ENCODE results near the gene MAPK7.
"Not testable (repeated sequence)": the region's sequence is repeated elsewhere in the genome, so short reads cannot be mapped to it uniquely, and the experiment has no call there.

Gene MAPK7

GRCh38 chr17:19343671-19344151 lies 34.6 kb upstream of the MAPK7 start:
- DNase-seq, result no peak

GRCh38 chr17:19344311-19345066 lies 33.8 kb upstream of the MAPK7 start:
- no peak for DNase-seq

GRCh38 chr17:19345067-19345460 lies 33.2 kb upstream of the MAPK7 start:
- no peak for DNase-seq

DNA sequence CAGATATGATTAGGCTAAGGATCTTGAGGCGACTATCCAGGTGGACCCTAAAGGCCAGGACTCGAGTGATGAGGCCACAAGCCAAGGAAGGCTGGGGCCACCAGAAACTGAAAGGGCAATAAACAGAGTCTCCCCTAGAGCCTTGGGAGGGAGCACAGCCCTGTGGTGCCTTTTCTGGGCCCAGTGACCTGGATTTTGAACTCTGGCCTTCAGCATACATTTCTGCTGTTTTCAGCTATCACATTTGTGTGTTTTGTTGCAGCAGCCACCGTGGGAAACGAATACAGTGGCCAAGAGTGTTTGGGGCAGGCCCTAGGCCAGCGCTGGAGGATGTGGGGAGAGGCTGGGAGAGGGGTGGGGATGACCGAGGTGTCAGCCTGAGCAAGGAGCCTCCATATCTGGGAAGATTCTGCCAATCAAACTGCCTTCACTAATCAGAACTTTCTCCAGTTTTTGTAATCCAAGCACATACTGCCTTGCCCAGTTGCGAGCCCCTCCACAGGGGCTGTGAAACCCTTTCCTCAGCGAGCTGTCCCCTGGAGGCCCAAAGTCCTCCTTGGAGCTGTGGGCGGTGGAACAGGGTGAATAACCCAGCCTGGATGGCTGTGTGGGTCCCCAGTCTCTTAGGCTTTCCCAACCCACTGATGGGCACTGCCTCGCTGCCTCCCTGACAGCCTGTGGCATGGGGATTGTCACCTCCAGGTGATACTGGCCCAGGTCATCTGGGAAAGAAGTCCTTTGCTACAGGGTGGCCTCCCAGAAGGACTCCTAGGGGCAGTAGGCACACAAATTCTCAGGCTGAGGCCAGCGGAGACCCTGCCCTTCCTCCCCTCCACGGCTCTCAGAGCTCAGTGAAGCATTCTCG lies 32.6 kb upstream of the MAPK7 start:
- no peak for DNase-seq

DNA sequence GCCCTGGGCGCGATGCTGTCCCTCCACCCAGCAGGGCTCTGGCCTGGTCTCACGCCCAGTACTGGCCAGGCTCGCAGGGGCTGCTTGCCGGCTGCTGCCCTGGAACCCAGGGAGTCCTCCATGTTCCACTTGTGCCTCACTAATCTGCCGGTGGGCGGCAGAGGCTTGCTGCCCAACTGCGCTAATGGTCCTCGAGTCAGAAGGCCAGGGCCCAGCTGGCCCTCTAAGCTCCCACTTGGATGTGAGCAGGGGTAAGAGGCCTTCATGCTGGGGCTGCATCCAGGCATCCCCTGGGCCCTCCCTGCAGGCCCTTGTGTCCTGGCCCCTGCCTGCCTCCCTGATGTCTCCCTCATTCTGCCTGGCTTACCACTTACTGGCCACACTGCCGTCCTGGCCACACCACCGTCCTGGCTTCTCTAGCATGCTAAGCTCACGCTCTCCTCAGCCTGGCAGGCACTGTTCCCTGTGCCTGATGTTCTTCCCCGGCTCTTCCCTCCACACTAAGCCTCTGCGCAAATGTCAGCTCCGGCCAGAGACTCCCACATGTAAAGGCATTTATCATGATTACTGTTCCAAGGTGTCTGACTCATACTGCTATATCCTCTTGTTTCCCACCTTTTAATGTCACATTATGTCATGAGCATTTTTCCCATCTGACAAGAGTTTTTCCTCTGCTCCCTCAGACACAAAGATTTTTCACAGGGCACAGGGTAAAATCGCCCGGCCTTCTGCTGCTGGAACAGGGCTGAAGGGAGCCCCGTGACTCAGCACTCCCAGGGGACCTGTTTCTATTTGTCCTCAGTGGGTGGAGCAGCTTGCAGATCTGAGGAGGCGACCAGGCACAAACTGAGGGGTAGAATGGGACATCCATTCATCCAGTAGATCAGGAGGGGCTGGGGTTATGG lies 31.7 kb upstream of the MAPK7 start:
- DNase-seq, result no peak

DNA sequence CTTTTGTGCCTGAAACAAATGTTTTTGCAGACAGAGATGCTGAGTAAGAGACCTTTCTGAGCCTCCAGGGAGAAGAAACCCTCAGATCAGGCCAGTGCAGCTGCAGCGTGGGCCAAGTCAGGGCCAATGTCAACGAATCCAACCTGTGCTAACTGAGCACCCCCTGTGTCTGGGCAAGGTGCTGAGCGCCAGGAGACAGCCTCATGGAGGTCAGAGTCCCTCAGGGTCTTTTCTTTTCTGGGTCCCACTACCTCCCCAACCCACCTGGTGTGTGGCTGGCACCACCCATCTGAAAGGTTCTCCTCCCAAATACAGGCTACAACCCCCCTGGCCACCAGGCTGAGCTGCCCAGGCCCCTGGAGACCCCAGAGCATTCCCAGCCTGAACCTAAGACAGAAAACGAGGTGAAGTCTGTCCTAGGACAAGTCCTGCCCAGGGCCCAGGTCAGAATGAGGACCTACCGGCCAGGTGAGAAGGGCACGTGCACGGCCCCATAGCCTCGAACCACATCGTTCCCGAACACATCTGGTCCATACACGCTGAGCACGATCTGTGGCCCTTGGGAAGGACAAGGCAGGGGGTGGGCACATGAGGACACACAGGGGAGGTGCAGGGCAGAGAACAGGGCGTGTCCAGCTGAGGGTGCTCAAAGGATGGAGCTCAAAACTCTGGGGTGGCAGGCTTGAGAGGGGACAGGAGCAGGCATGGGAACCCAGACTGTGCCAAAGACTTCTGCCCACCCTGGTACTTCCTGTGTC lies 30.8 kb upstream of the MAPK7 start:
- no peak for DNase-seq

DNA sequence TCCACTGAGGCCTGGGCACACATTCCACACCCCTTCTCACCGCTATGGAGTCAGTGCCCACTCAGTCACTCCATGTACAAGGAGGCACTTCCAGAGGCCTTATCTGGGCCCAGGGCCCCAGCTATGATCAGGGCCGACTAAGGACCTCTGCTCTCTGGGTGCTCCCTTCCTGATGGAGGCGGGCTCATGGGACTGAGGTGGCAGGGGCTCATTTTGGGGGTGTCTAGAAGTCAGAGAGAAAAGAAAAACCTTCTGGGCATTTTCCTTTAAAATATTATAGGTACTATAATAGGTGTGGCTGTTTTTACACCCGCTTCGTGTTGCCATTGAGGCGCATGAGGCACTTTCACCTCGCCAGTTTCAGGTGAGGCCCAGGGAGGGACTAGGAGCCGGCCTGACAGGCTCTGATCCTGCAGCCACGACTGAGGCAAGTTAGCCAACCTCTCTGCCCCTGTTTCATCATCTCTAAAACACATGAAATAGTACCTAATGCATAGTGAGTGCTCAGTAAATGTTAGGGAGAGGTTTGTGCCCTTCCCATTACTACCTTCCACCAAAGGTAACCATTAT lies 30.1 kb upstream of the MAPK7 start:
- no peak for DNase-seq

DNA sequence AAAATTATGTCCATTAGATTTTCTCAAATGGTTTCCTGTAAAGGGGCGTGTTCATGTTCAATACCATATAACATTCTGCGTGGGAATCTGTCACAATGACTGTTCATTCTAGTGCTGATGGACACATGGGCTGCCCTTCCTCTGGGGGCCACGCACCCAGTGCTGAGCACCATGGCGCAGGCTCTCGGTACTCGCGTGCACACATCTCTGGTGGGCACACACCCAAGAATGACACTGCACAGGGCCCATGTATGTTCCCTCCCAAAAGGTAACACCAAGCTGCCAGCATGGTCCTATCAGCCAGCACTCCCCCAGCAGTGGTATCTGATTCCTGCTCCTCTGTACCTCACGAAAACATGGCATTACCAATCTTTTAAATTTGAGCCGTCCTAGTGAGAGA lies 29.5 kb upstream of the MAPK7 start:
- no peak for DNase-seq

- DNase-seq, result not testable (repeated sequence)
Measured at GRCh38 chr17:19353401-19353800, 24.9 kb upstream of the MAPK7 start.

GRCh38 chr17:19354748-19355147 lies 23.6 kb upstream of the MAPK7 start:
- DNase-seq, result no peak

- no peak for DNase-seq
Measured at GRCh38 chr17:19357351-19357750, 20.9 kb upstream of the MAPK7 start.

- no peak for DNase-seq
Measured at GRCh38 chr17:19357761-19358160, 20.5 kb upstream of the MAPK7 start.

DNA sequence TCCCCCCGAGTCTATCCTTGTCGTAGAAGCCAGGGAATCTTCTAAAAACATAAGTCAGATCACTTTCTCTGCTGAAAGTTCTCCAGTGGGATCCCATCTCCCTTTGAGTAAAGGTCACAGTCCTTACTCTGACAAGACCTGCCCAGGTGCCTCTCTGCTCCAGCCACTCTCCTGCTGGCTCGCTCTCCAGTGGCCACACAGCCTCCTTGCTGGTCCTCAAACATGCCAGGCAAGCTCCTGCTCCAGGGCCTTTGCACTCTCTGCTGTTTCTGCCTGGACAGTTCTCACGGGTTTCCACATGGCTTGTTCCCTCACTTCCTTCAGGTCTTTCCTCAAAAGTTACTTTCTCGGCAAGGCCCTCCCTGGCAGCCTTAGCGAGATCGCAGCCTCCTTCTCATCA lies 19.1 kb upstream of the MAPK7 start:
- no peak for DNase-seq

DNA sequence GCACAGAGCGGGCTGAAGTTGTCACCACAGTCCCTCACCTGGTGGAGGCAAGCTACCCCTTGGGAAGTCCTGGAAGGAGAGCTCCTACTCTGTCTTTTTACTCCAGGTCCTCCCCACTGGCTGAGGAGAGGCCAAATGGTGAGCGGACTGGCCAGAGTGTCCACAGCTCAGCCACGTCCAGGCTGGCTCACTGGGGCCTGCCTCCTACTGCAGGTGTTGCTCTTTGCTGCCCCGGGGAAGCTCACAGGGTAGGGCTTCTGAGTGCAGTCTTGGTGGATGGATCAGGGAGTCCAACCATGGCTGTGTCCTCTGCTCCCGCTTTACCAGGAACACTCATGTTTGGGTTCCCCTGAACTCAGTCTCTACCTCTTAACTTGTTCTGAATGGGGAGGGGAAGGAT lies 18.4 kb upstream of the MAPK7 start:
- DNase-seq, result no peak

GRCh38 chr17:19360772-19361171 lies 17.5 kb upstream of the MAPK7 start:
- DNase-seq, result no peak

- no peak for DNase-seq
Measured at GRCh38 chr17:19361326-19361725, 17.0 kb upstream of the MAPK7 start.

DNA sequence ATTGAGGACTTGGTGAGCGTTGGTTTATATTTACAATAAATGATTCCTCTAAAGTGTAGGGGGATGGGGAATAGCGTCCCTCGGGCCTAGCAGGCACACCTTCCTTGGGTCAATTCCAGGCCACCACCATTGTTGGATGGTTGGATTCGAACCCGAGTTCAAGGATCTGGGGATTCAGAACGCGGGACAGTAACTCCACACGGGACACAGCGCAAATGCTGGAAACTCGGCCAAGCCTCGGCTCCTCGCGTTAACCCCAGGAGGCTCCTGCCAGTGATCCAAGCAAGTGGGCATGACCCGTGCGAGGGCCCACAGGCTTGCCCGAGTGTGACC lies 16.4 kb upstream of the MAPK7 start:
- no peak for DNase-seq

DNA sequence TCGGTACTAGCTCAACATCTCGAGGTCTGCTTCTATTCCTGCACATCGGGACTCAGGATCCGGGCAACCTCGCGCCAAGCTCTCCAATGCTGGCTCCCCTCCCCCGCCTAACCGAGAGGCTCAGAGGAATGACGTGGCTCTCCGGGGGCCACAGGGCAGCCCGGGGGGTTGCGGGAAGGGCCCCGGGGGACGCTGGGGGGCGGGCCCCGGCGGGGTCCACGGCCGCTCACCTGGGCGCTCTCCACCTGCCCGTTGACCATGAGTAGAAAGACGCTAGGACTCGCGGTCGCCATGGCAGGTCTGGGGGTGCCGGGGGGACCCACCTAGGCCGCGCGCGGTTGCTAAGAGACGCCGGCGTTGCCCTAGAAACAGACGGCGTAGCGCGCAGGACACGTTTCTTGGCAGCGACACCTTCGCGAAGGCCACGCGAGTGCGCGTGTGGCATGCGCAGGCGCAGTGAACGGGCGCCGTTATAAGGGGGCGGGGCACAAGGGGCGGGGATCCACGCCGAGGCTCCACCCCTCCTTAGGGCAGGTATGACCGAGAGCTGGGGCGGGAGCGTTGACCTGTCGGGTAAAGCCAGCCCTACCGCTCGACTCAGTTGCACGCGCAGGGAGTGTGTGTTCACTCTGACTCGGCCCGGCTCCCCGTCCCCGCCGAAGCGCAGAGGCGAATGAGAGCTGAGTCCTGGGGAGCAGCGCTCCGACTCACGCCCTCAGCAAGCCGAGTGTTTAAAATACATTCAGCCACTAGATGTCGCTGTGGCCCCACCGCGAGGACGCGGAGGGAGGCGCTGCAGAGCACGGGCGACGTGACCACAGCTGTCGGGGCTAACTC lies 15.8 kb upstream of the MAPK7 start, which contains the start of gene B9D1:
TSS of gene B9D1 (minus strand) at position 447 of the 837 bp plus-strand sequence. CDS start at position 293, 154 bp downstream.
- peak; percentile 93 for DNase-seq

DNA sequence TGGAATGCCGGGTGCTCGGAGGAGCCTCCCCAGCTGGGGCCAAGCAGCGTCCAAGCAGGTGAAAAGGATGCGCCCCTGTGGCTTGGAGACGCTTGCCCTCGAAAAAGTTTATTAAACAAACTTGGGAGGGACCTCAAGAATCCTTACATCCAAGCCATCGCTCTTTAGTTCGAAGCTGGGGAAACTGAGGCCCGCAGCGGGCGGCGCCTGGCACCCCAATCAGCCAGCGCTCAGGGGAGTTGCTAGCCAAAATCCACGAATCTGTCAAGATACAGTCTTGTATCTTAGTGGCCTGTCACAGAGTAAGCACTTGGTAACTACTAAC lies 15.2 kb upstream of the MAPK7 start:
- no peak for DNase-seq

DNA sequence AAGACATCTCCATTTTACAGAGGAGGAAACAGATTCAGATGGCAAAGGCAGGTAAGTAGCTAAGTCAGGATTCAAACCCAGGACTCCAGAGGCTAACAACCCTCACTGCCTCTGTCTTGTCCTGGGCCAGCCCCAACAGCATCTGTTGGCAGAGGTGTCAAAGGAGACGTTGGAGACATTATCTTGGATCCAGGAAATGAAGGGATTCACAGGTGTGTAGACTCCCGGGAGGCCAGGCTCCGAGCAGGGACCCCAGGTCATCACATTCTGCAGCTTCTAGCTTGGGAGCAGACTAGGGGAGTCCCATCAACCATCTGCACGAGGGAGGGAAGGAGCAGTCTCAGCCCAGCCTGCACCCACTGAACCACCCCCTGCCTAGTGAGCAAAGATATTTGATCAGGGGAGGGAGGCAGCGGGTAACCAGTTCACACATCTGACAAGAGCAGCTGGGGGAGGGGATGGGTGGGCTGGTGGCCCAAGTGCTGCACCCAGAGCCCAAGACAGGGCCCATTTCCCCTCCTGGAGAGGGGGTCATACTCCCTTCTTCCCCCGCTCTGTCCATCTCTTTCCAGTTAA lies 14.8 kb upstream of the MAPK7 start:
- DNase-seq, result no peak
